Colonic mucosa (tissue), 4 donors: ENCODE measurements around the gene POFUT1. TPM values are rescaled to one million over a fixed set of nuclear protein-coding genes. Genes with fewer than 3 reads are reported as not detected.

Source experiments
- DNase-seq: peaks from one replicate; pipeline ENCODE4 v3.0.0-alpha.2; 2020
- H3K27ac ChIP-seq: fragments of 200-600 bp; one replicate; pipeline ENCODE4 v1.8.0; 2021
- H3K27me3 ChIP-seq: fragments of 200-600 bp; one replicate; pipeline ENCODE4 v1.8.0; 2021
- H3K36me3 ChIP-seq: fragments of 200-600 bp; one replicate; pipeline ENCODE4 v1.8.0; 2021
- H3K4me1 ChIP-seq: fragments of 200-600 bp; one replicate; pipeline ENCODE4 v1.8.0; 2021; ENCODE audit warnings: mild to moderate bottlenecking
- H3K4me3 ChIP-seq: fragments of 200-600 bp; one replicate; pipeline ENCODE4 v1.8.0; 2021
- H3K9ac ChIP-seq, 2 donors: one replicate each; pipeline ENCODE4 v1.7.0; 2013; ENCODE audit warnings: control low read depth in 2 of 2, low read depth in 2 of 2, low read length in 2 of 2
- H3K9me3 ChIP-seq: fragments of 200-600 bp; one replicate; pipeline ENCODE4 v1.8.0; 2021
- intact Hi-C: fragments of 100-400 bp; cut with DNase I; formaldehyde crosslinking; loops from one replicate; pipeline ENCODE4 v1.14.1; 2022
- total RNA-seq, 2 donors: library from RNA; stranded (reverse); fragmentation: NEBNext Ultra II Directional in 1 of 2; extraction: Animal tissue kit (Norgen Biotek cat#: 25700) in 1 of 2; gene quantifications; one replicate each; pipeline ENCODE4 v1.2.1, GENCODE V29; 2021
- TF ChIP-seq, protein P1 (sequence below): fragments of 200-600 bp; IDR thresholded peaks from one replicate; pipeline ENCODE4 v1.8.0; 2022; ENCODE audit warnings: antibody characterized with exemption, mild to moderate bottlenecking
- donor health status: healthy.
- donor health status: DM: no; HTN: no; CAD: no.
- donor health status: DM: no; HTN: no; CAD: no.

POFUT1 gene
- 10 to 100 TPM; 26.9 to 36.3 TPM for total RNA-seq

- H3K27ac ChIP-seq = peak within 1 kb of the TSS; percentile 86
- H3K4me3 ChIP-seq = peak within 1 kb of the TSS; percentile 96
- no peaks in the 10 kb centered on the region for H3K9me3 ChIP-seq
- H3K27me3 ChIP-seq = no peaks in the 10 kb centered on the region
- H3K4me1 ChIP-seq = peaks cover 22% of the 10 kb centered on the region
- no peaks in the 10 kb centered on the region for H3K36me3 ChIP-seq
- intact Hi-C loops = loop anchor here (10.0 kb wide), 1 partner anchor 277 kb away; no protein-coding TSS in a partner anchor
- DNase-seq = peak; percentile 92
- H3K9ac ChIP-seq = peak within 1 kb of the TSS; percentile 98 to 99
- TF ChIP-seq, protein P1, sequence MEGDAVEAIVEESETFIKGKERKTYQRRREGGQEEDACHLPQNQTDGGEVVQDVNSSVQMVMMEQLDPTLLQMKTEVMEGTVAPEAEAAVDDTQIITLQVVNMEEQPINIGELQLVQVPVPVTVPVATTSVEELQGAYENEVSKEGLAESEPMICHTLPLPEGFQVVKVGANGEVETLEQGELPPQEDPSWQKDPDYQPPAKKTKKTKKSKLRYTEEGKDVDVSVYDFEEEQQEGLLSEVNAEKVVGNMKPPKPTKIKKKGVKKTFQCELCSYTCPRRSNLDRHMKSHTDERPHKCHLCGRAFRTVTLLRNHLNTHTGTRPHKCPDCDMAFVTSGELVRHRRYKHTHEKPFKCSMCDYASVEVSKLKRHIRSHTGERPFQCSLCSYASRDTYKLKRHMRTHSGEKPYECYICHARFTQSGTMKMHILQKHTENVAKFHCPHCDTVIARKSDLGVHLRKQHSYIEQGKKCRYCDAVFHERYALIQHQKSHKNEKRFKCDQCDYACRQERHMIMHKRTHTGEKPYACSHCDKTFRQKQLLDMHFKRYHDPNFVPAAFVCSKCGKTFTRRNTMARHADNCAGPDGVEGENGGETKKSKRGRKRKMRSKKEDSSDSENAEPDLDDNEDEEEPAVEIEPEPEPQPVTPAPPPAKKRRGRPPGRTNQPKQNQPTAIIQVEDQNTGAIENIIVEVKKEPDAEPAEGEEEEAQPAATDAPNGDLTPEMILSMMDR = no peak
Measured at GRCh38 chr20:32207626-32208498, at the start of gene POFUT1, which contains the start of gene PLAGL2. Gene POFUT1 (plus strand): TSS chr20:32207880. CDS start chr20:32207942, 62 bp downstream. Gene PLAGL2 (minus strand): TSS chr20:32207743. CDS start chr20:32202178, 5,565 bp downstream.

DNA sequence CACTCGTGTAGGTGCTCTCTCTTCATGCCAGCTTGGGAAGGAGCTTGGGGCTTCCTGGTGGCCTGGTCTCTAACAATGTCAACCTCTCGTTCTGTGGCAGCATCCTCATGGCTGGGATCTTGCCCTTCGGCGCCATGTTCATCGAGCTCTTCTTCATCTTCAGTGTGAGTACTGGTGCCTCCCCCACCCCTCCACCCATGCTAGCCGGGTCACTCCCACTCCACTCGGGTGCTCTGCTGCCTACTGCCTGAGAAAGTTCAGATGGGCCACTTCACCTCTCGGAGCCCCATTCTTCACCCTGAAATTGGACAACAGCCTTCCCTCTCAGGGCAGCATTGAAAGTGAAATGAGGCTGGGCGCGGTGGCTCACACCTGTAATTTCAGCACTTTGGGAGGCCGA is 49.3 kb upstream of the POFUT1 start:
- no peaks in the 10 kb centered on the region for H3K4me1 ChIP-seq
- H3K9me3 ChIP-seq = no peaks in the 10 kb centered on the region
- no peak for DNase-seq
- H3K27me3 ChIP-seq = no peaks in the 10 kb centered on the region
- H3K9ac ChIP-seq = no peak overlapping the region
- H3K27ac ChIP-seq = no peak overlapping the region
- TF ChIP-seq, protein P1 = no peak
- intact Hi-C loops = no loop called here
- peaks cover 4% of the 10 kb centered on the region for H3K36me3 ChIP-seq
- H3K4me3 ChIP-seq = no peak overlapping the region

GRCh38 chr20:32158943-32159660 is 48.6 kb upstream of the POFUT1 start:
- intact Hi-C loops = no loop called here
- DNase-seq = no peak
- no peaks in the 10 kb centered on the region for H3K9me3 ChIP-seq
- H3K27me3 ChIP-seq = no peaks in the 10 kb centered on the region
- no peak overlapping the region for H3K27ac ChIP-seq
- no peak overlapping the region for H3K4me3 ChIP-seq
- H3K9ac ChIP-seq = no peak overlapping the region
- H3K4me1 ChIP-seq = no peaks in the 10 kb centered on the region
- TF ChIP-seq, protein P1 = no peak
- peaks cover 4% of the 10 kb centered on the region for H3K36me3 ChIP-seq

DNA sequence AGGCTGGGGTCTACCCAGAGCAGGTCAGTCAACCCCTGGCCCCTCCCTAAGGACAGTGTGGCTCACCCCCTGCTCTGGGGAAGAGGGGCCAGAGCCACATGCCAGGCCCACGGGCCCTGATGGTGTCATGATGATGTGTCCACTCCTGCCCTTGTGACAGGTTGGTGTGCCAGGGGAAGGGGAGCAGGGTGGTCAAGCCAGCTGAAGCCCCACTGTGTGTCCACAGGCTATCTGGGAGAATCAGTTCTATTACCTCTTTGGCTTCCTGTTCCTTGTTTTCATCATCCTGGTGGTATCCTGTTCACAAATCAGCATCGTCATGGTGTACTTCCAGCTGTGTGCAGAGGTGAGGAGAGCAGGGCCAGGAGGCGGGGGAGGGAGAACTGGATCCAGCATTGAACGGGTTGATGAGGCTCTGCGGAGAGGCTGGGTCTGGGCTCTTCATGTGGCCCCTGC is 47.9 kb upstream of the POFUT1 start:
- Histone ChIP-seq H3K36me3 (peaks cover 4% of the 10 kb centered on the region), H3K27ac (no peak overlapping the region), H3K4me3 (no peak overlapping the region), H3K9ac (no peak overlapping the region), H3K27me3 (no peaks in the 10 kb centered on the region), H3K9me3 (no peaks in the 10 kb centered on the region), H3K4me1 (no peaks in the 10 kb centered on the region)
- TF ChIP-seq, protein P1 = no peak
- DNase-seq = no peak
- intact Hi-C loops = no loop called here

GRCh38 chr20:32160341-32160740 is 47.3 kb upstream of the POFUT1 start:
- no peak overlapping the region for H3K27ac ChIP-seq
- H3K9ac ChIP-seq = no peak overlapping the region
- DNase-seq = no peak
- TF ChIP-seq, protein P1 = no peak
- H3K9me3 ChIP-seq = no peaks in the 10 kb centered on the region
- intact Hi-C loops = no loop called here
- H3K4me1 ChIP-seq = no peaks in the 10 kb centered on the region
- peaks cover 4% of the 10 kb centered on the region for H3K36me3 ChIP-seq
- H3K4me3 ChIP-seq = no peak overlapping the region
- no peaks in the 10 kb centered on the region for H3K27me3 ChIP-seq
